Measurements from ENCODE around the gene CHN1.

DNA sequence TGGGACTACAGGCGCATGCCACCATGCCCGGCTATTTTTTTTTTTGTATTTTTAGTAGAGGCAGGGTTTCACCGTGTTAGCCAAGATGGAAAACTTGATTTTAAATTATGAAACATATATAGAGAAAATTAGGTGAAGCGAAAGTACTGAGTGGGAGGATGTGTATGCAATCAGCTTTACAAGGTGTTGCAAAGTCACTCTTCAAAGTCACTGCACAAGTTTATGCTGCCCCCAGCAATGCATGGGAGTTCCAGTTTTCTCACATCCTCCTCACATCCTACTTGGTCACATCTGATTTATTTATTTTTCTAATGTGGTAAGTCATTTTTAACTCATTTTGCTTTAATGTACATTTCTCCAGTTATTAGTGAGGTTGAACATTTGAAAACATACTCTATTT lies 49.2 kb upstream of the CHN1 start:
- TF ChIP-seq CREB1 (IDR thresholded peaks at IDR 0.05), result no peak
- TF ChIP-seq, protein P1, sequence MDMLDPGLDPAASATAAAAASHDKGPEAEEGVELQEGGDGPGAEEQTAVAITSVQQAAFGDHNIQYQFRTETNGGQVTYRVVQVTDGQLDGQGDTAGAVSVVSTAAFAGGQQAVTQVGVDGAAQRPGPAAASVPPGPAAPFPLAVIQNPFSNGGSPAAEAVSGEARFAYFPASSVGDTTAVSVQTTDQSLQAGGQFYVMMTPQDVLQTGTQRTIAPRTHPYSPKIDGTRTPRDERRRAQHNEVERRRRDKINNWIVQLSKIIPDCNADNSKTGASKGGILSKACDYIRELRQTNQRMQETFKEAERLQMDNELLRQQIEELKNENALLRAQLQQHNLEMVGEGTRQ (IDR thresholded peaks at IDR 0.05; ENCODE audit: low read length), result no peak
- TF ChIP-seq MAFK (IDR thresholded peaks at IDR 0.05; ENCODE audit: low read depth, low read length), result no peak
- no peak for TF ChIP-seq EP300 (IDR thresholded peaks at IDR 0.05; ENCODE audit: borderline replicate concordance in 1 of 2, low read depth in 2 of 2, low read length in 2 of 2)
- TF ChIP-seq JUND (IDR thresholded peaks at IDR 0.05; ENCODE audit: low read length), result no peak
- no peak for TF ChIP-seq POLR2A (IDR thresholded peaks at IDR 0.05; ENCODE audit: control extremely low read depth in 1 of 2, low read depth in 2 of 2, low read length in 2 of 2)
- TF ChIP-seq, protein P2, sequence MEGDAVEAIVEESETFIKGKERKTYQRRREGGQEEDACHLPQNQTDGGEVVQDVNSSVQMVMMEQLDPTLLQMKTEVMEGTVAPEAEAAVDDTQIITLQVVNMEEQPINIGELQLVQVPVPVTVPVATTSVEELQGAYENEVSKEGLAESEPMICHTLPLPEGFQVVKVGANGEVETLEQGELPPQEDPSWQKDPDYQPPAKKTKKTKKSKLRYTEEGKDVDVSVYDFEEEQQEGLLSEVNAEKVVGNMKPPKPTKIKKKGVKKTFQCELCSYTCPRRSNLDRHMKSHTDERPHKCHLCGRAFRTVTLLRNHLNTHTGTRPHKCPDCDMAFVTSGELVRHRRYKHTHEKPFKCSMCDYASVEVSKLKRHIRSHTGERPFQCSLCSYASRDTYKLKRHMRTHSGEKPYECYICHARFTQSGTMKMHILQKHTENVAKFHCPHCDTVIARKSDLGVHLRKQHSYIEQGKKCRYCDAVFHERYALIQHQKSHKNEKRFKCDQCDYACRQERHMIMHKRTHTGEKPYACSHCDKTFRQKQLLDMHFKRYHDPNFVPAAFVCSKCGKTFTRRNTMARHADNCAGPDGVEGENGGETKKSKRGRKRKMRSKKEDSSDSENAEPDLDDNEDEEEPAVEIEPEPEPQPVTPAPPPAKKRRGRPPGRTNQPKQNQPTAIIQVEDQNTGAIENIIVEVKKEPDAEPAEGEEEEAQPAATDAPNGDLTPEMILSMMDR (IDR thresholded peaks at IDR 0.05; ENCODE audit: control extremely low read depth in 1 of 3, insufficient read depth in 1 of 3, low read depth in 1 of 3, low read length in 3 of 3), result no peak
- no peak for TF ChIP-seq POLR2AphosphoS5 (IDR thresholded peaks at IDR 0.05; ENCODE audit: low read depth, low read length)
- TF ChIP-seq GABPA (IDR thresholded peaks at IDR 0.05; ENCODE audit: borderline replicate concordance, insufficient read depth, low read length), result no peak
- TF ChIP-seq, protein P3, sequence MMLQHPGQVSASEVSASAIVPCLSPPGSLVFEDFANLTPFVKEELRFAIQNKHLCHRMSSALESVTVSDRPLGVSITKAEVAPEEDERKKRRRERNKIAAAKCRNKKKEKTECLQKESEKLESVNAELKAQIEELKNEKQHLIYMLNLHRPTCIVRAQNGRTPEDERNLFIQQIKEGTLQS (IDR thresholded peaks at IDR 0.05; ENCODE audit: insufficient read depth, low read depth, low read length), result no peak
- no peak for TF ChIP-seq HDAC2 (IDR thresholded peaks at IDR 0.05; ENCODE audit: borderline replicate concordance in 1 of 2, low read depth in 2 of 2, low read length in 2 of 2)
- TF ChIP-seq CBX5 (IDR thresholded peaks at IDR 0.05; ENCODE audit: low read depth, low read length), result no peak
- TF ChIP-seq, protein P4, sequence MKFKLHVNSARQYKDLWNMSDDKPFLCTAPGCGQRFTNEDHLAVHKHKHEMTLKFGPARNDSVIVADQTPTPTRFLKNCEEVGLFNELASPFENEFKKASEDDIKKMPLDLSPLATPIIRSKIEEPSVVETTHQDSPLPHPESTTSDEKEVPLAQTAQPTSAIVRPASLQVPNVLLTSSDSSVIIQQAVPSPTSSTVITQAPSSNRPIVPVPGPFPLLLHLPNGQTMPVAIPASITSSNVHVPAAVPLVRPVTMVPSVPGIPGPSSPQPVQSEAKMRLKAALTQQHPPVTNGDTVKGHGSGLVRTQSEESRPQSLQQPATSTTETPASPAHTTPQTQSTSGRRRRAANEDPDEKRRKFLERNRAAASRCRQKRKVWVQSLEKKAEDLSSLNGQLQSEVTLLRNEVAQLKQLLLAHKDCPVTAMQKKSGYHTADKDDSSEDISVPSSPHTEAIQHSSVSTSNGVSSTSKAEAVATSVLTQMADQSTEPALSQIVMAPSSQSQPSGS (IDR thresholded peaks at IDR 0.05; ENCODE audit: low read length), result no peak
- TF ChIP-seq SIX5 (IDR thresholded peaks at IDR 0.05; ENCODE audit: low read depth, low read length), result no peak

All from H1 (cell line).